Measurements from ENCODE around the gene ACOX1.

Gene ACOX1

GRCh38 chr17:75921596-75921995, 57.4 kb downstream of the ACOX1 start:
- no peak for TF ChIP-seq CTCF (IDR thresholded peaks at IDR 0.05)

GRCh38 chr17:75920045-75920560, 58.9 kb downstream of the ACOX1 start:
- TF ChIP-seq CTCF (IDR thresholded peaks at IDR 0.05) = no peak

GRCh38 chr17:75919611-75920010, 59.4 kb downstream of the ACOX1 start:
- TF ChIP-seq CTCF (IDR thresholded peaks at IDR 0.05) = no peak

GRCh38 chr17:75917917-75918445, 61.0 kb downstream of the ACOX1 start:
- no peak for TF ChIP-seq CTCF (IDR thresholded peaks at IDR 0.05)

- TF ChIP-seq CTCF (IDR thresholded peaks at IDR 0.05) = no peak
Measured at GRCh38 chr17:75917141-75917916, 61.6 kb downstream of the ACOX1 start.

- TF ChIP-seq CTCF (IDR thresholded peaks at IDR 0.05) = no peak
Measured at GRCh38 chr17:75915268-75915667, 63.7 kb downstream of the ACOX1 start.

GRCh38 chr17:75914643-75915267, 64.2 kb downstream of the ACOX1 start:
- no peak for TF ChIP-seq CTCF (IDR thresholded peaks at IDR 0.05)

Data from LNCAP (cell line).